Activated naive CD8-positive, alpha-beta T cell treated with anti-CD3 and anti-CD28 coated beads, Interleukin-2, amount 10 ng/mL, durations not matched to agents 7 days and 5 days (primary cell): Measurements from ENCODE around the gene PCDHGA2. TPM values are rescaled to one million over a fixed set of nuclear protein-coding genes. Genes with fewer than 3 reads are reported as not detected.
"Not testable (repeated sequence)": the region's sequence is repeated elsewhere in the genome, so short reads cannot be mapped to it uniquely, and the experiment has no call there.

ENCODE experiments used
- ATAC-seq: fragments of 150-1000 bp; cut with Tn5 transposase; one replicate; pipeline ENCODE4 v1.10.0; 2021; ENCODE audit warnings: low read depth, moderate library complexity
- POLR2A ChIA-PET: fragments of 350-600 bp; sonication (Branson Sonifier 250); formaldehyde crosslinking; loops from one replicate; lab custom pipeline; 2021; ENCODE audit warnings: antibody characterized with exemption; lab: Charles Lee
- DNase-seq: peaks from one replicate; pipeline ENCODE4 v3.0.0; 2021
- H3K27ac Mint-ChIP-seq: one replicate; pipeline ENCODE4 v1.8.0; 2022; ENCODE audit warnings: mild to moderate bottlenecking, mixed read lengths
- H3K27me3 Mint-ChIP-seq: one replicate; pipeline ENCODE4 v1.8.0; 2022; ENCODE audit warnings: mild to moderate bottlenecking, moderate library complexity, mixed read lengths
- H3K36me3 Mint-ChIP-seq: one replicate; pipeline ENCODE4 v1.8.0; 2021; ENCODE audit warnings: mild to moderate bottlenecking, mixed read lengths
- H3K4me1 Mint-ChIP-seq: one replicate; pipeline ENCODE4 v1.8.0; 2021; ENCODE audit warnings: mixed read lengths
- H3K4me3 Mint-ChIP-seq: one replicate; pipeline ENCODE4 v1.8.0; 2022; ENCODE audit warnings: mild to moderate bottlenecking, moderate library complexity, mixed read lengths
- H3K9me3 Mint-ChIP-seq: one replicate; pipeline ENCODE4 v1.8.0; 2021; ENCODE audit warnings: mixed read lengths
- total RNA-seq, 2 experiments: library from RNA; stranded (reverse); gene quantifications; one replicate each; pipeline ENCODE4 v1.2.3, GENCODE V29; 2021

PCDHGA2 gene
- total RNA-seq, 2 experiments from 2014 or later: 0.08 to 0.09 TPM

- DNase-seq: no peak
- peaks cover 57% of the 10 kb centered on the region for H3K27me3 Mint-ChIP-seq
- POLR2A ChIA-PET: interaction anchor here (1.8 kb wide), 1 partner anchor 10 kb away, joined by 8 read pairs; the partner anchor contains the start of gene TAF7
Measured at GRCh38 chr5:141330299-141331080, 8.1 kb upstream of the PCDHGA2 start, which contains the start of gene PCDHGA1. TSS of gene PCDHGA1 (plus strand) at chr5:141330514.

GRCh38 chr5:141332571-141332970 is 6.0 kb upstream of the PCDHGA2 start:
- POLR2A ChIA-PET, H3K27ac Mint-ChIP-seq, H3K4me1 Mint-ChIP-seq, ATAC-seq, H3K36me3 Mint-ChIP-seq, H3K4me3 Mint-ChIP-seq, DNase-seq: not testable (repeated sequence)
- H3K9me3 Mint-ChIP-seq: peaks cover 16% of the 10 kb centered on the region
- H3K27me3 Mint-ChIP-seq: peaks cover 62% of the 10 kb centered on the region

More at GRCh38 chr5:141330299-141331080, 8.1 kb upstream of the PCDHGA2 start, which contains the start of gene PCDHGA1:
- H3K4me1 Mint-ChIP-seq: peaks cover 5% of the 10 kb centered on the region
- no peak for ATAC-seq
- no peaks in the 10 kb centered on the region for H3K36me3 Mint-ChIP-seq
- no peak within 1 kb of the TSS for H3K4me3 Mint-ChIP-seq
- H3K27ac Mint-ChIP-seq: no peak within 1 kb of the TSS
- H3K9me3 Mint-ChIP-seq: peaks cover 19% of the 10 kb centered on the region

- Mint-ChIP-seq H3K27me3 (peaks cover 46% of the 10 kb centered on the region), H3K9me3 (peaks cover 20% of the 10 kb centered on the region)
- H3K27ac Mint-ChIP-seq, H3K4me3 Mint-ChIP-seq, H3K4me1 Mint-ChIP-seq, ATAC-seq, DNase-seq, POLR2A ChIA-PET, H3K36me3 Mint-ChIP-seq: not testable (repeated sequence)
Measured at GRCh38 chr5:141340781-141341354, 2.3 kb downstream of the PCDHGA2 start.

- peaks cover 48% of the 10 kb centered on the region for H3K27me3 Mint-ChIP-seq
- POLR2A ChIA-PET: no interaction called here
Measured at GRCh38 chr5:141342773-141343172, 4.2 kb downstream of the PCDHGA2 start.

GRCh38 chr5:141343242-141343952 is 4.8 kb downstream of the PCDHGA2 start, which contains the start of gene PCDHGA3:
TSS of gene PCDHGA3 (plus strand) at chr5:141343829. CDS start at chr5:141344034, 205 bp downstream.
- Mint-ChIP-seq H3K9me3 (peaks cover 20% of the 10 kb centered on the region), H3K27ac (no peak within 1 kb of the TSS), H3K27me3 (peaks cover 42% of the 10 kb centered on the region), H3K4me1 (peaks cover 3% of the 10 kb centered on the region), H3K36me3 (peaks cover 4% of the 10 kb centered on the region), H3K4me3 (peak within 1 kb of the TSS; percentile 62)
- ATAC-seq (no peak), DNase-seq (no peak)
- POLR2A ChIA-PET: no interaction called here

More at GRCh38 chr5:141342773-141343172, 4.2 kb downstream of the PCDHGA2 start:
- Mint-ChIP-seq H3K4me3 (no peak overlapping the region), H3K9me3 (peaks cover 25% of the 10 kb centered on the region), H3K4me1 (peaks cover 3% of the 10 kb centered on the region), H3K27ac (no peak overlapping the region), H3K36me3 (peaks cover 4% of the 10 kb centered on the region)
- no peak for DNase-seq
- no peak for ATAC-seq

- ATAC-seq: no peak
- H3K4me3 Mint-ChIP-seq: peak overlapping the region; percentile 62
- H3K4me1 Mint-ChIP-seq: peaks cover 1% of the 10 kb centered on the region
- no peak overlapping the region for H3K27ac Mint-ChIP-seq
- H3K27me3 Mint-ChIP-seq: peaks cover 37% of the 10 kb centered on the region
- H3K36me3 Mint-ChIP-seq: peaks cover 4% of the 10 kb centered on the region
- no peak for DNase-seq
- POLR2A ChIA-PET: no interaction called here
- peaks cover 19% of the 10 kb centered on the region for H3K9me3 Mint-ChIP-seq
Measured at GRCh38 chr5:141343953-141344463, 5.4 kb downstream of the PCDHGA2 start.

GRCh38 chr5:141345327-141345726 is 6.8 kb downstream of the PCDHGA2 start:
- Mint-ChIP-seq H3K27me3 (peaks cover 39% of the 10 kb centered on the region), H3K4me1 (peaks cover 1% of the 10 kb centered on the region), H3K4me3 (no peak overlapping the region), H3K9me3 (peaks cover 16% of the 10 kb centered on the region), H3K27ac (peak overlapping the region; percentile 6), H3K36me3 (peaks cover 2% of the 10 kb centered on the region)
- DNase-seq (no peak), ATAC-seq (no peak)
- POLR2A ChIA-PET: no interaction called here

- DNase-seq, H3K36me3 Mint-ChIP-seq, H3K4me1 Mint-ChIP-seq, ATAC-seq, H3K4me3 Mint-ChIP-seq, H3K27ac Mint-ChIP-seq, POLR2A ChIA-PET: not testable (repeated sequence)
- H3K9me3 Mint-ChIP-seq: peaks cover 16% of the 10 kb centered on the region
- H3K27me3 Mint-ChIP-seq: peaks cover 38% of the 10 kb centered on the region
Measured at GRCh38 chr5:141346017-141346416, 7.5 kb downstream of the PCDHGA2 start.

- peaks cover 38% of the 10 kb centered on the region for H3K27me3 Mint-ChIP-seq
- POLR2A ChIA-PET: no interaction called here
- peak within 1 kb of the TSS; percentile 54 for H3K4me3 Mint-ChIP-seq
- peaks cover 2% of the 10 kb centered on the region for H3K36me3 Mint-ChIP-seq
- H3K9me3 Mint-ChIP-seq: peaks cover 15% of the 10 kb centered on the region
- DNase-seq (no peak), ATAC-seq (peak; percentile 66)
- no peaks in the 10 kb centered on the region for H3K4me1 Mint-ChIP-seq
- H3K27ac Mint-ChIP-seq: no peak within 1 kb of the TSS
Measured at GRCh38 chr5:141349917-141350619, 11.5 kb downstream of the PCDHGA2 start, which contains the start of gene PCDHGB1. TSS of gene PCDHGB1 (plus strand) at chr5:141350099. CDS start at chr5:141350261, 162 bp downstream.

GRCh38 chr5:141351591-141351990 is 13.0 kb downstream of the PCDHGA2 start:
- Mint-ChIP-seq H3K27ac (no peak overlapping the region), H3K9me3 (peaks cover 16% of the 10 kb centered on the region), H3K4me1 (no peaks in the 10 kb centered on the region), H3K27me3 (peaks cover 43% of the 10 kb centered on the region), H3K36me3 (peaks cover 2% of the 10 kb centered on the region), H3K4me3 (no peak overlapping the region)
- ATAC-seq: no peak
- DNase-seq: no peak
- POLR2A ChIA-PET: no interaction called here

GRCh38 chr5:141354900-141355469 is 16.4 kb downstream of the PCDHGA2 start, which contains the start of gene PCDHGA4:
TSS of gene PCDHGA4 (plus strand) at chr5:141355021. CDS start at chr5:141355108, 87 bp downstream.
- peaks cover 13% of the 10 kb centered on the region for H3K9me3 Mint-ChIP-seq
- peaks cover 1% of the 10 kb centered on the region for H3K4me1 Mint-ChIP-seq
- H3K36me3 Mint-ChIP-seq: peaks cover 2% of the 10 kb centered on the region
- DNase-seq (no peak), ATAC-seq (no peak)
- H3K27ac Mint-ChIP-seq: no peak within 1 kb of the TSS
- POLR2A ChIA-PET: no interaction called here
- H3K4me3 Mint-ChIP-seq: no peak within 1 kb of the TSS
- peaks cover 42% of the 10 kb centered on the region for H3K27me3 Mint-ChIP-seq

GRCh38 chr5:141355641-141356040 is 17.1 kb downstream of the PCDHGA2 start:
- Mint-ChIP-seq H3K27ac (no peak overlapping the region), H3K4me1 (peaks cover 1% of the 10 kb centered on the region), H3K36me3 (peaks cover 2% of the 10 kb centered on the region), H3K27me3 (peaks cover 44% of the 10 kb centered on the region), H3K9me3 (peaks cover 14% of the 10 kb centered on the region), H3K4me3 (no peak overlapping the region)
- no peak for ATAC-seq
- POLR2A ChIA-PET: no interaction called here
- no peak for DNase-seq
